WTC11 (cell line): ENCODE results near the gene DCLK2. TPM values are rescaled to one million over a fixed set of nuclear protein-coding genes. Genes with fewer than 3 reads are reported as not detected.
A peak's percentile ranks its signal among the peaks of the same experiment; 100 is the strongest.

Experiments
- ATAC-seq: fragments of 200-7000 bp; cut with Tn5 transposase; 2 replicates; pipeline ENCODE4 v1.10.0; 2021; ENCODE audit warnings: mild to moderate bottlenecking, moderate library complexity
- CTCF ChIA-PET: fragments of 300-600 bp; sonication (Branson Sonifier 250); formaldehyde crosslinking; loops from one replicate; lab custom pipeline; 2021; ENCODE audit warnings: antibody characterized with exemption; lab: Charles Lee
- POLR2A ChIA-PET: fragments of 350-600 bp; sonication (Branson Sonifier 250); formaldehyde crosslinking; loops from one replicate; lab custom pipeline; 2021; ENCODE audit warnings: antibody characterized with exemption; lab: Charles Lee
- DNase-seq: peaks from one replicate; pipeline ENCODE4 v3.0.0; 2021; ENCODE audit warnings: low spot score
- H3K27ac Mint-ChIP-seq: 2 replicates; pipeline ENCODE4 v1.8.0; 2021; ENCODE audit warnings: mixed read lengths
- H3K27me3 Mint-ChIP-seq: 2 replicates; pipeline ENCODE4 v1.8.0; 2021; ENCODE audit warnings: low read depth, mild to moderate bottlenecking, moderate library complexity, mixed read lengths
- H3K36me3 Mint-ChIP-seq: 2 replicates; pipeline ENCODE4 v1.8.0; 2021; ENCODE audit warnings: mixed read lengths
- H3K4me1 Mint-ChIP-seq: 2 replicates; pipeline ENCODE4 v1.8.0; 2022; ENCODE audit warnings: mixed read lengths
- H3K4me3 Mint-ChIP-seq: 2 replicates; pipeline ENCODE4 v1.8.0; 2021; ENCODE audit warnings: mild to moderate bottlenecking, moderate library complexity, mixed read lengths
- H3K9me3 Mint-ChIP-seq: 2 replicates; pipeline ENCODE4 v1.8.0; 2021; ENCODE audit warnings: mixed read lengths
- ATF6 ChIP-seq: sonication (generic); formaldehyde crosslinking; IDR thresholded peaks from 2 replicates; pipeline ENCODE4 v1.8.1; 2023; ENCODE audit warnings: mild to moderate bottlenecking, missing genetic modification reagents
- CDX4 ChIP-seq: fragments of 250-450 bp; sonication (Bioruptor Pico); IDR thresholded peaks from 2 replicates; pipeline ENCODE4 v1.9.0; 2021; ENCODE audit warnings: moderate library complexity, mild to moderate bottlenecking, inconsistent platforms, borderline replicate concordance
- CREM ChIP-seq: sonication (generic); formaldehyde crosslinking; IDR thresholded peaks from 2 replicates; pipeline ENCODE4 v1.8.1; 2022; ENCODE audit warnings: mild to moderate bottlenecking, missing genetic modification reagents, moderate library complexity
- ESRRA ChIP-seq: sonication (generic); formaldehyde crosslinking; IDR thresholded peaks from 2 replicates; pipeline ENCODE4 v1.8.1; 2022; ENCODE audit warnings: mild to moderate bottlenecking, missing genetic modification reagents, borderline replicate concordance
- FOXJ3 ChIP-seq: sonication (generic); formaldehyde crosslinking; IDR thresholded peaks from 2 replicates; pipeline ENCODE4 v1.9.0; 2021; ENCODE audit warnings: missing genetic modification reagents, mild to moderate bottlenecking, borderline replicate concordance
- FOXK1 ChIP-seq: sonication (generic); formaldehyde crosslinking; IDR thresholded peaks from 2 replicates; pipeline ENCODE4 v1.8.0; 2022; ENCODE audit warnings: mild to moderate bottlenecking, moderate library complexity, missing genetic modification reagents
- FOXP1 ChIP-seq: sonication (generic); formaldehyde crosslinking; IDR thresholded peaks from 2 replicates; pipeline ENCODE4 v1.8.0; 2022; ENCODE audit warnings: missing genetic modification reagents, mild to moderate bottlenecking, moderate library complexity, borderline replicate concordance
- GRHL2 ChIP-seq: fragments of 250-450 bp; sonication (Bioruptor Pico); IDR thresholded peaks from 2 replicates; pipeline ENCODE4 v1.8.0; 2022; ENCODE audit warnings: mild to moderate bottlenecking, moderate library complexity; ENCODE audit not compliant: insufficient replicate concordance, severe bottlenecking
- MYBL2 ChIP-seq: sonication (generic); formaldehyde crosslinking; IDR thresholded peaks from 2 replicates; pipeline ENCODE4 v1.8.1; 2023; ENCODE audit warnings: mild to moderate bottlenecking, moderate library complexity, missing genetic modification reagents
- ZBTB43 ChIP-seq: sonication (generic); formaldehyde crosslinking; IDR thresholded peaks from 2 replicates; pipeline ENCODE4 v1.8.1; 2023; ENCODE audit warnings: mild to moderate bottlenecking, missing genetic modification reagents
- ZMAT4 ChIP-seq: fragments of 250-450 bp; sonication (Bioruptor Pico); IDR thresholded peaks from 2 replicates; pipeline ENCODE4 v1.9.0; 2021; ENCODE audit warnings: mild to moderate bottlenecking
- ZNF281 ChIP-seq: sonication (generic); formaldehyde crosslinking; IDR thresholded peaks from 2 replicates; pipeline ENCODE4 v1.8.0; 2023; ENCODE audit warnings: mild to moderate bottlenecking, missing genetic modification reagents
- ZNF396 ChIP-seq: fragments of 250-450 bp; sonication (Bioruptor Pico); IDR thresholded peaks from 2 replicates; pipeline ENCODE4 v1.8.0; 2021; ENCODE audit warnings: mild to moderate bottlenecking, moderate library complexity, borderline replicate concordance
- ZNF671 ChIP-seq: fragments of 250-450 bp; sonication (Bioruptor Pico); IDR thresholded peaks from 2 replicates; pipeline ENCODE4 v1.8.0; 2021; ENCODE audit warnings: mild to moderate bottlenecking
- total RNA-seq: library from RNA; stranded (reverse); gene quantifications from 3 replicates; pipeline ENCODE4 v1.2.3, GENCODE V29; 2021
- TF ChIP-seq, protein P1 (sequence below): sonication (generic); formaldehyde crosslinking; IDR thresholded peaks from 2 replicates; pipeline ENCODE4 v1.8.1; 2022; ENCODE audit warnings: low read depth, missing genetic modification reagents, borderline replicate concordance
- TF ChIP-seq, protein P2 (sequence below): sonication (generic); formaldehyde crosslinking; conservative IDR thresholded peaks from 2 replicates; pipeline ENCODE4 v1.8.1; 2022; ENCODE audit warnings: mild to moderate bottlenecking, missing genetic modification reagents
- TF ChIP-seq, protein P3 (sequence below): sonication (generic); formaldehyde crosslinking; IDR thresholded peaks from 2 replicates; pipeline ENCODE4 v1.8.0; 2022; ENCODE audit warnings: mild to moderate bottlenecking, missing genetic modification reagents

Gene DCLK2
- total RNA-seq, 1 experiment from 2014 or later = 0.17 TPM

DNA sequence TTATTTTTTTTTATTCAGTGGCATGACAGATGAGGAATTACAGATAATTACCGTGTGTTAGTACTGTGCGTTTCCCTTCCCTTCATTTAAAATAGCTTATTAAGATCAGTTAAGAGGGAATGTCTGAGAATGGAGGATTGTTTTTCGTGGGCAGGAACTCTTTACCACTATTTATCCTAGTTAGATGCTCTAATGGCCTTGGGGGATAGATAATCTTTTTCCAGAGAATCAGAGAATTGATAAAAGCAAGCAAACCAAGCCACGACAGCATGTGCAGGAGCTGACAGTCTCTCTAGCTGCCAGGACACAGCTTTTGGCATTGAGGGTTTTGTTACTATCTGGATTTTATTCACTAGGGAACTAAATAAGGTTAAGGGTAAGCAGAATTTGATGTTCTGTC, 128.7 kb downstream of the DCLK2 start:
- DNase-seq = no peak
- peaks cover 9% of the 10 kb centered on the region for H3K27me3 Mint-ChIP-seq
- H3K36me3 Mint-ChIP-seq = no peaks in the 10 kb centered on the region
- H3K9me3 Mint-ChIP-seq = no peaks in the 10 kb centered on the region
- ChIA-PET POLR2A (no interaction called here), CTCF (interaction anchor here (0.7 to 1.1 kb wide), 3 partner anchors 8 to 36 kb away, joined by 3 to 5 read pairs (median 3); no protein-coding TSS in a partner anchor)
- no peak overlapping the region for H3K4me3 Mint-ChIP-seq
- TF ChIP-seq, protein P1, sequence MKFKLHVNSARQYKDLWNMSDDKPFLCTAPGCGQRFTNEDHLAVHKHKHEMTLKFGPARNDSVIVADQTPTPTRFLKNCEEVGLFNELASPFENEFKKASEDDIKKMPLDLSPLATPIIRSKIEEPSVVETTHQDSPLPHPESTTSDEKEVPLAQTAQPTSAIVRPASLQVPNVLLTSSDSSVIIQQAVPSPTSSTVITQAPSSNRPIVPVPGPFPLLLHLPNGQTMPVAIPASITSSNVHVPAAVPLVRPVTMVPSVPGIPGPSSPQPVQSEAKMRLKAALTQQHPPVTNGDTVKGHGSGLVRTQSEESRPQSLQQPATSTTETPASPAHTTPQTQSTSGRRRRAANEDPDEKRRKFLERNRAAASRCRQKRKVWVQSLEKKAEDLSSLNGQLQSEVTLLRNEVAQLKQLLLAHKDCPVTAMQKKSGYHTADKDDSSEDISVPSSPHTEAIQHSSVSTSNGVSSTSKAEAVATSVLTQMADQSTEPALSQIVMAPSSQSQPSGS (CRISPR knock-in tag) = no peak
- TF ChIP-seq, all 79 proteins: peak for 0
- Mint-ChIP-seq H3K4me1 (no peaks in the 10 kb centered on the region), H3K27ac (no peak overlapping the region)
- ATAC-seq = no peak

DNA sequence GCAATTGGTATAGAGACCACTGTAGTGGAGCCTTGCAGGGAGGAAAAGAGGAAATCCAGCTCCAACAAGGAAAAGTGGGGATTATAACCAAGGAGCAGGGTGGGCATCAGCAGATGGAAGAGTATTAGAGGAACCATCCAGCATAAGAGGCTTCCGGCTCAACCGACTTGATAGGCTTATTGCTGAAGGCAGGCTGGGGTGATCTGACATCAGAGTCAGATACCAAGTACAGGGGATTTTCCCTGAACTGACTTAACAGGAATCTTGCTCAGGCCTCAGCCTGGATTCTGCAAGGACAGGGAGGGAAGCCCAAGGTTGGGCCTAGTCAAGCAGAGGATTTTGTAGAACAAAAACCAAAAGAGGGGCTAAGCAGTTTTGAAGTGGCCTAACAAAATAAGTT, 129.6 kb downstream of the DCLK2 start:
- H3K36me3 Mint-ChIP-seq = no peaks in the 10 kb centered on the region
- no peak overlapping the region for H3K27ac Mint-ChIP-seq
- peaks cover 9% of the 10 kb centered on the region for H3K27me3 Mint-ChIP-seq
- H3K4me3 Mint-ChIP-seq = no peak overlapping the region
- H3K4me1 Mint-ChIP-seq = no peaks in the 10 kb centered on the region
- H3K9me3 Mint-ChIP-seq = no peaks in the 10 kb centered on the region
- no peak for TF ChIP-seq ZNF671 (CRISPR knock-in tag)
- no peak for TF ChIP-seq ATF6 (CRISPR knock-in tag)
- TF ChIP-seq ZBTB43 (CRISPR knock-in tag) = no peak
- TF ChIP-seq ESRRA (CRISPR knock-in tag) = no peak
- TF ChIP-seq MYBL2 (CRISPR knock-in tag) = no peak
- ChIA-PET POLR2A (no interaction called here), CTCF (interaction anchor here (0.7 to 1.9 kb wide), 3 partner anchors 10 to 659 kb away, joined by 6 to 10 read pairs (median 8); no protein-coding TSS in a partner anchor)
- DNase-seq = no peak
- ATAC-seq = no peak

DNA sequence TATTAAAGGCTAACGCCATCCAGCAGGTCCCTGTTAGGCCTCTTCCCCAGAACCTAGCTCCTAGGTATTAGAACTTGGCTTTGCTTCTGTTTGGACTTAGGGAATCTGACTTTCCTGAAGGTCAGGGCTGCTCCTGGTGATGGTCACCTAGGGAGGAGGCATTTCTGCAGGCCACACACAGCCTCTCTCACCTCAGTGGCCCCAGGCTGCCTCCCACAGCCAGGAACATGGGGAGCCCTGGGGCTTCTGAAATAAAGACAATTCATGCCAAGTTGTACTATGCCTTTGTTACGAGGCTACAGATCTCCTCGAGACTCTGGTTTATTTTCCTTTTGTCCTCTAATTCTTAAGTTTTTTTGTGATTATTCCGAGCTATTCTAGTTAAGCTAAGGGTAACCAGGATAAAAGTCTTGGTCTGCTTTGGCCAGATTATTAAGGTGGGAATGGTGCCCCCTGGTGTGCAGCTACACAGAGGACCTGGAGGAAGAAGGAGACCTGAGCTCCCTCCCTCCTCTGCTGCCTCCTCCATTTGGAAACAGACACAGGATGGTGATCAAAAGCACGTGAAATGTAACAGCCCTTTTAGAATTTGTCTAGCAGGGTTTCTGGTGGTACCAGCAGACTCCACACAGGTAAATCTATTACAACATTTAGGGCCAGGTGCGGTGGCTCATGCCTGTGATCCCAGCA, 131.0 kb downstream of the DCLK2 start:
- Mint-ChIP-seq H3K36me3 (no peaks in the 10 kb centered on the region), H3K27me3 (no peaks in the 10 kb centered on the region), H3K9me3 (no peaks in the 10 kb centered on the region), H3K4me3 (no peak overlapping the region), H3K27ac (no peak overlapping the region), H3K4me1 (no peaks in the 10 kb centered on the region)
- peak; percentile 71 for DNase-seq
- POLR2A ChIA-PET = interaction anchor here (0.5 kb wide), 1 partner anchor 170 kb away, joined by 3 read pairs; no protein-coding TSS in a partner anchor
- CTCF ChIA-PET = interaction anchor here (1.0 to 2.3 kb wide), 21 partner anchors 9 to 267 kb away, joined by 3 to 13 read pairs (median 4); no protein-coding TSS in a partner anchor
- ATAC-seq = peak; percentile 84
- TF ChIP-seq, protein P2, sequence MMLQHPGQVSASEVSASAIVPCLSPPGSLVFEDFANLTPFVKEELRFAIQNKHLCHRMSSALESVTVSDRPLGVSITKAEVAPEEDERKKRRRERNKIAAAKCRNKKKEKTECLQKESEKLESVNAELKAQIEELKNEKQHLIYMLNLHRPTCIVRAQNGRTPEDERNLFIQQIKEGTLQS (CRISPR knock-in tag) = no peak
- TF ChIP-seq GRHL2 (CRISPR knock-in tag) (no peak), ZNF396 (no peak), ZNF671 (CRISPR knock-in tag) (no peak), FOXP1 (CRISPR knock-in tag) (no peak), CDX4 (CRISPR knock-in tag) (no peak), ZMAT4 (CRISPR knock-in tag) (no peak), FOXK1 (CRISPR knock-in tag) (no peak), FOXJ3 (CRISPR knock-in tag) (no peak), MYBL2 (CRISPR knock-in tag) (no peak), CREM (no peak), ZNF281 (CRISPR knock-in tag) (no peak)
- TF ChIP-seq, protein P1 (CRISPR knock-in tag) = no peak
- TF ChIP-seq, protein P3, sequence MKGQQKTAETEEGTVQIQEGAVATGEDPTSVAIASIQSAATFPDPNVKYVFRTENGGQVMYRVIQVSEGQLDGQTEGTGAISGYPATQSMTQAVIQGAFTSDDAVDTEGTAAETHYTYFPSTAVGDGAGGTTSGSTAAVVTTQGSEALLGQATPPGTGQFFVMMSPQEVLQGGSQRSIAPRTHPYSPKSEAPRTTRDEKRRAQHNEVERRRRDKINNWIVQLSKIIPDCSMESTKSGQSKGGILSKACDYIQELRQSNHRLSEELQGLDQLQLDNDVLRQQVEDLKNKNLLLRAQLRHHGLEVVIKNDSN (CRISPR knock-in tag) = no peak
